ENCODE results near the gene TOX2. TPM values are rescaled to one million over a fixed set of nuclear protein-coding genes. Genes with fewer than 3 reads are reported as not detected.

The TOX2 gene
- total RNA-seq, 1 donor from 2014 or later = 3.3 TPM

- Mint-ChIP-seq H3K36me3 (ENCODE audit: low read depth) (no peaks in the 10 kb centered on the region), H3K9me3 (peaks cover 2% of the 10 kb centered on the region), H3K27ac (ENCODE audit: unreplicated experiment) (no peak overlapping the region), H3K4me3 (no peak overlapping the region), H3K27me3 (ENCODE audit: low read depth) (peaks cover 31% of the 10 kb centered on the region), H3K4me1 (no peaks in the 10 kb centered on the region)
- no peak for TF ChIP-seq CTCF (conservative IDR thresholded peaks at IDR 0.05)
- DNase-seq (ENCODE audit: low read depth, low spot score) = no peak
These were observed 184.0 kb downstream of the TOX2 start for GRCh38 chr20:44098657-44099056.

GRCh38 chr20:44099832-44100231 lies 185.2 kb downstream of the TOX2 start:
- no peak for DNase-seq (ENCODE audit: low read depth, low spot score)
- Mint-ChIP-seq H3K4me1 (no peaks in the 10 kb centered on the region), H3K27ac (ENCODE audit: unreplicated experiment) (no peak overlapping the region), H3K27me3 (ENCODE audit: low read depth) (peaks cover 43% of the 10 kb centered on the region), H3K4me3 (no peak overlapping the region), H3K36me3 (ENCODE audit: low read depth) (no peaks in the 10 kb centered on the region), H3K9me3 (peaks cover 2% of the 10 kb centered on the region)
- TF ChIP-seq CTCF (conservative IDR thresholded peaks at IDR 0.05) = no peak

GRCh38 chr20:44102582-44102981 lies 187.9 kb downstream of the TOX2 start:
- no peak for DNase-seq (ENCODE audit: low read depth, low spot score)
- H3K4me1 Mint-ChIP-seq = no peaks in the 10 kb centered on the region
- H3K27me3 Mint-ChIP-seq (ENCODE audit: low read depth) = peaks cover 66% of the 10 kb centered on the region
- peaks cover 2% of the 10 kb centered on the region for H3K9me3 Mint-ChIP-seq
- no peaks in the 10 kb centered on the region for H3K36me3 Mint-ChIP-seq (ENCODE audit: low read depth)
- TF ChIP-seq CTCF (conservative IDR thresholded peaks at IDR 0.05) = no peak
- H3K27ac Mint-ChIP-seq (ENCODE audit: unreplicated experiment) = no peak overlapping the region
- no peak overlapping the region for H3K4me3 Mint-ChIP-seq

- Mint-ChIP-seq H3K4me3 (no peak overlapping the region), H3K9me3 (peaks cover 7% of the 10 kb centered on the region), H3K27me3 (ENCODE audit: low read depth) (peaks cover 69% of the 10 kb centered on the region), H3K4me1 (no peaks in the 10 kb centered on the region), H3K27ac (ENCODE audit: unreplicated experiment) (no peak overlapping the region), H3K36me3 (ENCODE audit: low read depth) (no peaks in the 10 kb centered on the region)
- DNase-seq (ENCODE audit: low read depth, low spot score) = no peak
- no peak for TF ChIP-seq CTCF (conservative IDR thresholded peaks at IDR 0.05)
These were observed 190.3 kb downstream of the TOX2 start for GRCh38 chr20:44104798-44105517.

GRCh38 chr20:44106615-44107014 lies 192.0 kb downstream of the TOX2 start:
- no peaks in the 10 kb centered on the region for H3K36me3 Mint-ChIP-seq (ENCODE audit: low read depth)
- no peaks in the 10 kb centered on the region for H3K4me1 Mint-ChIP-seq
- H3K27me3 Mint-ChIP-seq (ENCODE audit: low read depth) = peaks cover 56% of the 10 kb centered on the region
- no peak for TF ChIP-seq CTCF (conservative IDR thresholded peaks at IDR 0.05)
- peaks cover 7% of the 10 kb centered on the region for H3K9me3 Mint-ChIP-seq
- DNase-seq (ENCODE audit: low read depth, low spot score) = no peak
- H3K4me3 Mint-ChIP-seq = no peak overlapping the region
- H3K27ac Mint-ChIP-seq (ENCODE audit: unreplicated experiment) = no peak overlapping the region

Data from neural crest cell (in vitro differentiated cells).